NOMO-1 treated with dmso at 0.1 percent for 144 hours (cell line): ENCODE results near the gene LMOD1.
A peak's percentile ranks its signal among the peaks of the same experiment; 100 is the strongest.
"Not testable (repeated sequence)": the region's sequence is repeated elsewhere in the genome, so short reads cannot be mapped to it uniquely, and the experiment has no call there.

ENCODE experiments used
- DNase-seq: peaks from one replicate; lab custom pipeline; 2025; ENCODE audit not compliant: unreplicated experiment; lab: John Stamatoyannopoulos, UW

The LMOD1 gene

DNA sequence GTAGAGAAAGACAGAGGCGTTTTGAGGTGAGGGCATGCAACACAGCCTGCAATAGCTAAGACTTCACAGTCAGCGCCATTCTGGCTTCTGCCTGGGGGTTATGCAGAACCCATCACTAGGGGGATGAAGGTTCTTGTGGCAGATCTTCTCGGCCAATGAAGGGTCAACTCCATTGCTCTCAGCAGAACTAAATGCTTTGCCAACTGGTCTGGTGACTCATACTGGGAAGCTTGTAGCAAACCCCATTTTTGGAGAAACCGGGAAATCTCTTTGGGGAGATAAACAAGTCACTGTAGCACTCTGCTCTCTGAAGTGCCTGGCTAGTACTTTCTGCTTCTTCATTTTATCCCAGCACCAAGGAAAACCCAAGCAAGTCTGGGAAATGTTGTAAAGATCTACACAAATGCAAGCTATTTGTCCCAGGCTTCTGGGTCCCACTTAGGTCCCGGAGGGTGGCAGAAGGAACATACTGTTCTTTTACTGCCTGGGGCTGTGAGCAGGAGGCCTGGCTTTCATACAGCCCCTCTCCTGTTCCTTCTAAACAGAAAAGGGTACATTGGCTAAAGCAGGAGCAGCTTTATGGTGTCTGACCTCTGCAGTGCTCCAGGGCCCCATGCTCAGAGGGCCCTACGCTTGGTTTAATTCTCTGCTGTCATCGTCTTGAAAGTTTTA, 28.9 kb downstream of the LMOD1 start:
- no peak for DNase-seq

GRCh38 chr1:201916649-201917249, 29.6 kb downstream of the LMOD1 start:
- DNase-seq = no peak

GRCh38 chr1:201914456-201915235, 31.7 kb downstream of the LMOD1 start:
- no peak for DNase-seq

GRCh38 chr1:201912832-201913231, 33.5 kb downstream of the LMOD1 start:
- no peak for DNase-seq

- no peak for DNase-seq
These were observed 34.3 kb downstream of the LMOD1 start for GRCh38 chr1:201911826-201912571.

GRCh38 chr1:201907621-201908020, 38.7 kb downstream of the LMOD1 start:
- DNase-seq = no peak

DNA sequence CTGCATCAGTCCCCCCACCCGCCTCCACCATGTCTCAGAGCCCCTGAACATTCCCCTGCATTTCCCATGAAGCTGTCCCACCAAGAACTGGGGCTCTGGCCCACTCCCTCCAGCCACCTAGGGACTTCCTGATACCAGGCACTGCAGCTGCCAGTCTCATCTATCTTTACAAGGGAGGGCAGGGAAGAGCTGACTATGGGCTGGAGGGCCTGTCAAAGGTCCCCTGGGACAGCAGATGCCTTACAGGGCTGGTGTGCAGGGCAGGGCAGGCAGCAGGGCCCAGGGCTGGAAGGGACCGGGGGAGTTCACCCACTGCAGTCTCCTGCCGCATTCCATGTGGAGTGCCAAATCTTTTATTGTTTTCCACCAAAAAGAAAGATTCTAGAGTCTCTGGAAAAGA, 40.0 kb downstream of the LMOD1 start:
- no peak for DNase-seq

- DNase-seq = no peak
These were observed 41.0 kb downstream of the LMOD1 start for GRCh38 chr1:201905234-201905890.

DNA sequence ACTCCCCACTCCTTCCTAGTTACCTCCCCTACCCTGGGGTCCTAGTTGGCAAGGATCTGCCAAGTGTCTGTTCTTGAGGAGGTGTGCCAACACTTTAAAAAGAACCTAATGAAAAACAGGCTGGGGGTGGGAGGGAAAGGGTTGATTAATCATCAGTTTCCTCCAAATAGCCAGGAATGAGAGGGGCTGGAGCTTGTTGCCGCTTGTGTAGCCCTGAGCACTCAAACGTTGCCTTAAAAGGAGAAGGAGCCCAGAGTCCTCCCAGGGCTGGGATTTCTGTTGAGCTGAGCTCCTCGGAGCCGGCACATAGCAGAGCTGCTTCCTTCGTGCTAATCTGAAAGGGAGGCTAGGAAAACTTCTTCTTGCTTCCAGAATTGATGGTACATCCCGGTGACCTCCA, 41.8 kb downstream of the LMOD1 start:
- no peak for DNase-seq

DNA sequence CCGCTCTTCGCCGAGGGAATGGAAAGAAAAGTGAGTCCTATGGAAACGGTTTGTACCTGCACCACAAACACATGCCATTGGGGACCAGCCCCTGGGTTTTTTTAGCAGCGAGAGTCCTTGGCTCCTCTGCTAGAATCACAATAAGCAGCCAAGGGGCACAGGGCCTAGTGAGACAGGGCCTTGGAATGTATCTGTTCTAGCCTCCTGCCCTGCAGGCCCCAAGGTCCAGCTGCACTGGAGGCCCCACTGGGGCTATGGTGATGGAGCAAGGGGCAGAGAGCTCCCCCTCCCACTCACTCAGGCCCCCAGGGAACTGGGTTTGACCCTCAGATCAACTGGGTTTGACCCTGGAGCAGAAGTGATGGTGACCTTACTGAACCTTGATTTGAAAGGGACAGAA, 43.2 kb downstream of the LMOD1 start:
- no peak for DNase-seq

- no peak for DNase-seq
These were observed 44.1 kb downstream of the LMOD1 start for GRCh38 chr1:201902198-201902597.

DNA sequence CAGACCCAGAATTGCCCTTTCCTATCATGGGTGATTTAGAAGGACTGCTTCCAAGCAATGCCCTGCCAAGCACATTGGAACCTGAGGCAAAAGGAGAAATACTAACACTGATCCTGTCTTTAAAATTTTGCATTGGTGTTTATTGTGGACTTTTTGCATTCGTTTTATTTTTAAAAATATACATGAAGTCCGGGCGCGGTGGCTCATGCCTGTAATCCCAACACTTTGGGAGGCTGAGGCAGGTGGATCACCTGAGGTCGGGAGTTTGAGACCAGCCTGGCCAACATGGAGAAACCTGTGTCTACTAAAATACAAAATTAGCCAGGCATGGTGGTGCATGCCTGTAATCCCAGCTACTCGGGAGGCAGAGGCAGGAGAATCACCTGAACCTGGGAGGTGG, 45.3 kb downstream of the LMOD1 start:
- not testable (repeated sequence) for DNase-seq

GRCh38 chr1:201900476-201900875, 45.9 kb downstream of the LMOD1 start:
- no peak for DNase-seq

GRCh38 chr1:201899683-201900429, 46.5 kb downstream of the LMOD1 start:
- DNase-seq = no peak

DNA sequence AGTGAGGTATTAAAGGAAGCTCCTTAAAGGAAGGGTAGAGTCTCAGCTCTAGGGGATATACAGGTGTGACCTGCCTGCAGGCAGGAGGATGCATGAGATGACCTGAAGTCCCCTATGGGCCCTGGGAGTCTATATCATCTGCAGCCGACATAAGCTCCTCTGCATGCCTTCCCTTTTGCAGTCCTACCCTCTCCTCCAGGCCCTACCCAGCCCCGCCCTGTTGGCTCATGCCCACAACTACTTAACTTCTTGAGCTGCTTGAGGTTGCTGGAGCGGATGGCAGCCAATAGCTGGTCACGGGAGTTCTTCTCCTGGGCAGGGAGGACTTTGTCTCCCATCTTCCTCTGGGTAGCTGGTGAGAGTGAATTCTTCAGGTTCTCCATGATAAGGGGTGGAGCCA, 47.4 kb downstream of the LMOD1 start:
- no peak for DNase-seq

DNA sequence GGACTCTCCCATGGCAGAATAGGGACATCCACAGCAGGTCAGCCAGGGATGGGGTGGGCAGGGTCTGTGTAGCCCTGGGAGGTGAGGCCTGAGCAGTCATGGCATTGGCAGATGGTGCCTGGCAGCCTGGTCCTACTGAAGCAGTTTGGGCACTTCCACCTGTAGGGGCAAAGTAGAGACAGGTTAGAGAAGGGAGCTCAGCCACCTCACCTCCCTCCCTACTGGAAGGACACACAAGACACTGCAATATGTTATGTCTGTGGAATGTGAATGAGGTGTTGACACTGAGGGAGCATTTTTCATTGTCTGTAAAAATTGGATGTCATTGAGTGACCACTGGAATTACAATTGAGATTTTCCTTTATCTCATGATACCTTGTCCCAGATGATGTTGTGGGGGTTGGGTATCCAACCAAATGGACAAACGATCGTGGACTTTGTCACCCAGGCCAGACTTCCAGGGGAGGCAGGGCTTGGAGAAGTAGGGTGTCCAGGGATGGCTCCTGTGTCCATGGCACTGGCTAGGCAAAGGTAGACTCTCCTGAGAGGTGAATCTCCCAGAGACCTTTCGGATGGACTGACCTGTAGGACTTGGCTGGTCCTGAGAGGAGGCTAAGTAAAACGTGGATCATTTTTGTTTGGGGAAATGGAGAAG, 48.0 kb downstream of the LMOD1 start:
- no peak for DNase-seq

DNA sequence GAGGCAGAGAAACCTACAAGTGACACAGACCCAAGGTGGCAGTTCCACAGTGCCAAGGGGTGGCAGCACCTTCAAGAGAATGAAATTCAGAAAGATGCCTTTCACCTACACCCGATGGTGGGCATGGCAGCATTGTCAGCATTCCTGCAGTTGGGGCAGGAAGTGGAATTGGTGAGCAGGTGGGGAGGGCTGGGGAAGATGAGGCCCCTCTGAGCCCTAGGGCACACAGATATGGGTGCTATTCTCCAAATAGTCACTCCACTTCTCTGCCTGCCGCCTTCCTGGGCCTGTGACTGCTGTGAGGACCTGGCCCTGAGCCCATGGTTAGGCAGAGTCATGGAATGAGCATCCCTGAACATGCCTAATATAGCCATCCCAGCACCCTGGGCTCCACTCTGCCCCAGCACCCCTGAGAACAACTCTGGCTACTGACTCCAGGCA, 49.4 kb downstream of the LMOD1 start:
- no peak for DNase-seq

DNA sequence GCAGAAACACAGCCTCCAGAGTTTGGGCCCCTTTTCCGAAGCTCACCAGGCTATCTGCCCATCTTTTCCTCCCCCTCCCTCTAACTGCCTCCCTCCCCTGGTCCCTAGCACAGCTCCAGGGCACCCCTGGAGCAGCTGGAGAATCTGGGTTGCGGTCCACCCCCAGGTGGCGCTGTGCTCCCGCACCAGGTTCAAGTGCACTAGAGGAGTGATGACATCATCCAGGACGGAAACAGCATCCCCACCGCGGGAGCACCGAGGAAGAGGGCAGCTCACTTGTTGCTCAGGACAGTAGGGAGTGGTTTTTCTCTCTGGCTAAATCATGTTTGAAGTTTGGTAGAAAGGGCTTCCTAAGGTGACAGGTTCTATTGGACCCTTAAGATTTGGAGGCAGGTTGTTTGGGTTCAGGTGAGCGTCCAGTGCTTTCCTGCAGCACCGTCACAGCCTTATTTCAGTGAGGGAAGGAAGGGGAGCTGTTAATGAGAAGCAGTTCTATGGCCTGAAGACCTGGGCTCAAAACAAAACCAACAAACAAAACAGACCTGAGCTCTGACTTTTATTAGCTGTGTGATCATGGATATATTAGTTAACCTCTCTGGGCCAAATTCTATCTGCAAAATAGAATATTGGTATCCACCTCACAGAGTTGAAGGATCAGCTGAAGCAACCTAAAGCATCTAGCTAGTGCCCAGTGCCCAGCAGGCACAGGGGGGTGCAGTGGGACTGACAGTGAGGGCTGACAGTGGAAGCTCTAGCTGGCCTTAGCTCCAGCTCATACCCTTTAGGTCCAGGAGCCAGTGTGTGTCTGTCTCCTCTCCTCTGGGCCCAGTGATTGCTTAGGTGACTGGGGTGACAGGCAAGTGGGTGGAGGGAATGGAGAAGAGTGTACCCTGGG, 50.2 kb downstream of the LMOD1 start:
- DNase-seq = peak; percentile 74
